ENCODE measurements around the gene VMP1.

The VMP1 gene

GRCh38 chr17:59837308-59838051 lies 130.0 kb downstream of the VMP1 start (continued):
- TF ChIP-seq PRDM4 (tag by site-specific recombination; IDR thresholded peaks at IDR 0.05) = peak; percentile 98
- no peak for TF ChIP-seq TCF7L2 (IDR thresholded peaks at IDR 0.05; ENCODE audit: borderline replicate concordance, low read depth, low read length)
- peak; percentile 71 for TF ChIP-seq PATZ1 (tag by site-specific recombination; IDR thresholded peaks at IDR 0.05)
- TF ChIP-seq GLIS1 (tag by site-specific recombination; IDR thresholded peaks at IDR 0.05) = peak; percentile 86
- TF ChIP-seq, protein P1, sequence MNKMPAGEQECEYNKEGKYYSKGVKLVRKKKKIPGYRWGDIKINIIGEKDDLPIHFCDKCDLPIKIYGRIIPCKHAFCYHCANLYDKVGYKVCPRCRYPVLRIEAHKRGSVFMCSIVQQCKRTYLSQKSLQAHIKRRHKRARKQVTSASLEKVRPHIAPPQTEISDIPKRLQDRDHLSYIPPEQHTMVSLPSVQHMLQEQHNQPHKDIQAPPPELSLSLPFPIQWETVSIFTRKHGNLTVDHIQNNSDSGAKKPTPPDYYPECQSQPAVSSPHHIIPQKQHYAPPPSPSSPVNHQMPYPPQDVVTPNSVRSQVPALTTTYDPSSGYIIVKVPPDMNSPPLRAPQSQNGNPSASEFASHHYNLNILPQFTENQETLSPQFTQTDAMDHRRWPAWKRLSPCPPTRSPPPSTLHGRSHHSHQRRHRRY (tag by site-specific recombination; IDR thresholded peaks at IDR 0.05) = no peak
- peak; percentile 20; the same call in 1 of the 2 replicates for TF ChIP-seq ZNF324 (tag by site-specific recombination; IDR thresholded peaks at IDR 0.05)
- TF ChIP-seq ZNF596 (tag by site-specific recombination; IDR thresholded peaks at IDR 0.05) = no peak
- no peak for TF ChIP-seq ZNF280D (tag by site-specific recombination; IDR thresholded peaks at IDR 0.05)
- TF ChIP-seq, protein P2, sequence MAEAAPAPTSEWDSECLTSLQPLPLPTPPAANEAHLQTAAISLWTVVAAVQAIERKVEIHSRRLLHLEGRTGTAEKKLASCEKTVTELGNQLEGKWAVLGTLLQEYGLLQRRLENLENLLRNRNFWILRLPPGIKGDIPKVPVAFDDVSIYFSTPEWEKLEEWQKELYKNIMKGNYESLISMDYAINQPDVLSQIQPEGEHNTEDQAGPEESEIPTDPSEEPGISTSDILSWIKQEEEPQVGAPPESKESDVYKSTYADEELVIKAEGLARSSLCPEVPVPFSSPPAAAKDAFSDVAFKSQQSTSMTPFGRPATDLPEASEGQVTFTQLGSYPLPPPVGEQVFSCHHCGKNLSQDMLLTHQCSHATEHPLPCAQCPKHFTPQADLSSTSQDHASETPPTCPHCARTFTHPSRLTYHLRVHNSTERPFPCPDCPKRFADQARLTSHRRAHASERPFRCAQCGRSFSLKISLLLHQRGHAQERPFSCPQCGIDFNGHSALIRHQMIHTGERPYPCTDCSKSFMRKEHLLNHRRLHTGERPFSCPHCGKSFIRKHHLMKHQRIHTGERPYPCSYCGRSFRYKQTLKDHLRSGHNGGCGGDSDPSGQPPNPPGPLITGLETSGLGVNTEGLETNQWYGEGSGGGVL (tag by site-specific recombination; IDR thresholded peaks at IDR 0.05) = 0 out of 2 replicates have a peak, but pooled peaks have one; percentile 22
- peak; percentile 80 for TF ChIP-seq PRDM6 (tag by site-specific recombination; IDR thresholded peaks at IDR 0.05)
- TF ChIP-seq HIC1 (tag by site-specific recombination; IDR thresholded peaks at IDR 0.05) = 0 out of 2 replicates have a peak, but pooled peaks have one; percentile 11
